K562 (cell line): Measurements from ENCODE around the gene SNRNP70. TPM values are rescaled to one million over a fixed set of nuclear protein-coding genes. Genes with fewer than 3 reads are reported as not detected.

ENCODE experiments used
- AFF4 ChIP-seq: sonication (generic); formaldehyde crosslinking; IDR thresholded peaks from 2 replicates; pipeline ENCODE4 v1.8.0; 2023; ENCODE audit warnings: mild to moderate bottlenecking, missing genetic modification reagents
- C11orf30 ChIP-seq: fragments of 450-650 bp; IDR thresholded peaks from 2 replicates; pipeline ENCODE4 v1.6.1; 2016; ENCODE audit warnings: low read depth, mild to moderate bottlenecking
- CBX5 ChIP-seq: IDR thresholded peaks from 2 replicates; pipeline ENCODE4 v1.6.1; 2014; ENCODE audit warnings: low read depth, borderline replicate concordance
- CCNT2 ChIP-seq: IDR thresholded peaks from 2 replicates; pipeline ENCODE4 v1.6.1; 2011; ENCODE audit warnings: borderline replicate concordance, low read depth, mild to moderate bottlenecking, moderate library complexity, mixed read lengths, low read length; ENCODE audit not compliant: insufficient read length; ENCODE audit errors: extremely low read depth
- ETV5 ChIP-seq: sonication (generic); formaldehyde crosslinking; IDR thresholded peaks from 2 replicates; pipeline ENCODE4 v1.4.0; 2020; ENCODE audit warnings: low read depth, mild to moderate bottlenecking, missing genetic modification reagents
- HDAC3 ChIP-seq: fragments of 450-650 bp; IDR thresholded peaks from 2 replicates; pipeline ENCODE4 v1.6.1; 2018; ENCODE audit warnings: borderline replicate concordance, mild to moderate bottlenecking, moderate library complexity; ENCODE audit not compliant: partially characterized antibody
- HMGN3 ChIP-seq: IDR thresholded peaks from 2 replicates; pipeline ENCODE4 v1.6.1; 2011; ENCODE audit warnings: borderline replicate concordance, low read depth, mild to moderate bottlenecking, mixed read lengths, low read length; ENCODE audit not compliant: insufficient read length; ENCODE audit errors: extremely low read depth
- ILK ChIP-seq: fragments of 450-650 bp; IDR thresholded peaks from 2 replicates; pipeline ENCODE4 v1.6.1; 2016; ENCODE audit warnings: missing genetic modification characterization, low read depth, mild to moderate bottlenecking, missing compliant biosample characterization, moderate library complexity, borderline replicate concordance
- PHF8 ChIP-seq: fragments of 200-600 bp; sonication (generic); IDR thresholded peaks from 2 replicates; pipeline ENCODE4 v1.6.1; 2012; ENCODE audit warnings: mixed run types, mild to moderate bottlenecking, inconsistent platforms, low read length, moderate library complexity, borderline replicate concordance
- REST ChIP-seq, 2 experiments: fragments of 450-650 bp; formaldehyde crosslinking in 1 of 2; IDR thresholded peaks; 2 replicates each; pipeline versions ENCODE4 v1.4.0 to v1.6.1; 2014 to 2020; ENCODE audit warnings: mild to moderate bottlenecking in 2 of 2, borderline replicate concordance in 1 of 2, low read depth in 1 of 2
- ZBED1 ChIP-seq: IDR thresholded peaks from 2 replicates; pipeline ENCODE4 v1.6.1; 2014
- ZBTB17 ChIP-seq: fragments of 450-650 bp; formaldehyde crosslinking; IDR thresholded peaks from 2 replicates; pipeline ENCODE4 v1.4.0; 2020; ENCODE audit warnings: mild to moderate bottlenecking
- ZNF511 ChIP-seq: sonication (generic); formaldehyde crosslinking; IDR thresholded peaks from 2 replicates; pipeline ENCODE4 v1.8.0; 2022; ENCODE audit warnings: mild to moderate bottlenecking, missing genetic modification reagents
- polyA plus RNA-seq, 8 experiments: library from polyadenylated mRNA; depleted of rRNA in 4 of 8; stranded (reverse) in 5 of 8; unstranded in 3 of 8; fragments of >200 nt; fragmentation: Nextera tagmentation in 2 of 8; fragmentation: Illumina TruSeq in 1 of 8; extraction: Ambion mirVana in 2 of 8; extraction: Trizol in 1 of 8; gene quantifications; 2 replicates each; pipeline versions ENCODE4 v1.2.1 to v1.2.3, GENCODE V29; 2011 to 2014; ENCODE audit warnings: inconsistent platforms in 1 of 8, missing spikeins in 1 of 8
- total RNA-seq, 7 experiments: library from RNA; depleted of rRNA in 6 of 7; stranded (reverse); fragments of >200 nt in 6 of 7; fragmentation: Illumina TruSeq in 2 of 7; extraction: Trizol in 2 of 7; gene quantifications; 2 replicates each; pipeline versions ENCODE4 v1.2.1 to v1.2.3, GENCODE V29; 2011 to 2021; ENCODE audit warnings: low replicate concordance in 1 of 7

The SNRNP70 gene
- total and polyA plus RNA-seq, 9 of the 15 experiments (the other 6 are each of a cell fraction or from before 2014, with no cell fraction given): 2.8 to 496 (median 136) TPM

- TF ChIP-seq AFF4 (CRISPR knock-in tag) (peak; percentile 89; the same call in 1 of the 2 replicates), REST (IDR thresholded peaks at IDR 0.05; ENCODE audit: borderline replicate concordance) (peak; percentile 49), REST (CRISPR knock-in tag; IDR thresholded peaks at IDR 0.05; ENCODE audit: low read depth) (peak; percentile 76), ZBTB17 (CRISPR knock-in tag) (peak; percentile 67; the same call in 1 of the 2 replicates), C11orf30 (no peak), HMGN3 (peak; percentile 75), HDAC3 (no peak), ZBED1 (0 out of 2 replicates have a peak, but pooled peaks have one; percentile 75), PHF8 (peak; percentile 45; the same call in 1 of the 2 replicates), ETV5 (CRISPR knock-in tag) (peak; percentile 80), CBX5 (peak; percentile 4; the same call in 1 of the 2 replicates), ILK (tag) (no peak), CCNT2 (peak; percentile 78), ZNF511 (peak; percentile 96)
Observed at GRCh38 chr19:49127674-49128544, 42.7 kb downstream of the SNRNP70 start (continued).
